GM23338 (cell line): Measurements from ENCODE around the gene S100PBP.

ENCODE experiments used
- CREB1 ChIP-seq: fragments of 250-450 bp; sonication (Bioruptor Pico); IDR thresholded peaks from 2 replicates; pipeline ENCODE4 v1.5.0; 2020; ENCODE audit warnings: low read depth, mild to moderate bottlenecking, moderate library complexity
- CTCF ChIP-seq, 2 experiments: fragments of 200-600 bp in 1 of 2; sonication (generic) in 1 of 2; conservative IDR thresholded peaks; 2 replicates each; pipeline versions ENCODE4 v1.5.1 to v1.6.1; 2016 to 2017; ENCODE audit warnings: antibody characterized with exemption in 2 of 2, low read depth in 2 of 2, mild to moderate bottlenecking in 2 of 2, moderate library complexity in 1 of 2
- EZH2 ChIP-seq: fragments of 200-600 bp; sonication (generic); IDR thresholded peaks from one replicate; pipeline ENCODE4 v1.8.0; 2017; ENCODE audit warnings: antibody characterized with exemption, mild to moderate bottlenecking, low read depth; ENCODE audit not compliant: unreplicated experiment
- EZH2phosphoT487 ChIP-seq: fragments of 200-600 bp; sonication (generic); IDR thresholded peaks from one replicate; pipeline ENCODE4 v1.8.1; 2018; ENCODE audit warnings: antibody characterized with exemption; ENCODE audit not compliant: unreplicated experiment
- JUNB ChIP-seq: IDR thresholded peaks from one replicate; pipeline ENCODE4 v1.6.1; 2016; ENCODE audit warnings: antibody characterized with exemption; ENCODE audit not compliant: unreplicated experiment
- NANOG ChIP-seq: IDR thresholded peaks from 2 replicates; pipeline ENCODE4 v1.6.1; 2016; ENCODE audit warnings: antibody characterized with exemption, borderline replicate concordance
- POLR2AphosphoS5 ChIP-seq: IDR thresholded peaks from 2 replicates; pipeline ENCODE4 v1.6.1; 2016; ENCODE audit warnings: antibody characterized with exemption, low read depth
- REST ChIP-seq: IDR thresholded peaks from one replicate; pipeline ENCODE4 v1.6.1; 2018; ENCODE audit warnings: antibody characterized with exemption; ENCODE audit not compliant: unreplicated experiment
- STAT1 ChIP-seq: IDR thresholded peaks from one replicate; pipeline ENCODE4 v1.6.1; 2016; ENCODE audit warnings: antibody characterized with exemption; ENCODE audit not compliant: unreplicated experiment
- TF ChIP-seq, protein P1 (sequence below): IDR thresholded peaks from 2 replicates; pipeline ENCODE4 v1.6.1; 2016; ENCODE audit warnings: antibody characterized with exemption

DNA sequence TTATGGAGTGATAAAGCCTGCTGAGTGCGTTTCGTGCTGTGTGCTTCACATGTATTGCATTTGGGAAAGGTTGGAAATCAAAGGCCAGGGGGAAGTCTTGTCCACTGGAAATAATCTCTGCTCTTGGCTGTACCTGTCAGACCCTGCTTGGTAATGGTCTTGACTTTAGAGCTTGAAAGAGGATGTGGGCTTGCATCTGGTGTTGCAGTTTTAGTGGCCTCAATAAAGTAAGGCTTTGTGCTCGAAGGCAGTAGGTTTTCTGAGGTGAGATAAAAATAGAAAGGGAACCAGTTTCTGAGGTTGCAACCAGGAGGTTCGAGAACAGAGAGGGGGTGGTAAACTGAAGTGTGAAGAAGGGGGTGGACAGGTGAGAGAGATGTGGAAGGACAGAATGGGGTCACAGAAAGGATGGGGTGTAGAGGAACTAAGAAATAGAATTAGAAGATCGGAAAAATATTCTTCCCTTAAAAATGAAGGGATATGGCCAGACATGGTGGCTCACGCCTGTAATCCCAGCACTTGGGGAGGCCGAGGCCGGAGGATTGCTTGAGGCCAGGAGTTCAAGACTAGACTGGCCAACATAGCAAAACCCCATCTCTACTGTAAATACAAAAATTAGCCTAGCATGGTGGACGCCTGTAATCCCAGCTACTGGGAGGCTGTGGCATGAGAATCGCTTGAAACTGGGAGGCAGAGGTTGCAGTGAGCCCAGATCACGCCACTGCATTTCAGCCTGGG is 1.5 kb downstream of the S100PBP start:
- TF ChIP-seq, protein P1, sequence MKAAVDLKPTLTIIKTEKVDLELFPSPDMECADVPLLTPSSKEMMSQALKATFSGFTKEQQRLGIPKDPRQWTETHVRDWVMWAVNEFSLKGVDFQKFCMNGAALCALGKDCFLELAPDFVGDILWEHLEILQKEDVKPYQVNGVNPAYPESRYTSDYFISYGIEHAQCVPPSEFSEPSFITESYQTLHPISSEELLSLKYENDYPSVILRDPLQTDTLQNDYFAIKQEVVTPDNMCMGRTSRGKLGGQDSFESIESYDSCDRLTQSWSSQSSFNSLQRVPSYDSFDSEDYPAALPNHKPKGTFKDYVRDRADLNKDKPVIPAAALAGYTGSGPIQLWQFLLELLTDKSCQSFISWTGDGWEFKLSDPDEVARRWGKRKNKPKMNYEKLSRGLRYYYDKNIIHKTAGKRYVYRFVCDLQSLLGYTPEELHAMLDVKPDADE = no peak
- no peak for TF ChIP-seq POLR2AphosphoS5
- TF ChIP-seq CTCF (conservative IDR thresholded peaks at IDR 0.05; ENCODE audit: low read depth in 2 of 2) = no peak
- TF ChIP-seq EZH2 = no peak
- TF ChIP-seq REST = no peak
- no peak for TF ChIP-seq CREB1 (CRISPR knock-in tag)
- no peak for TF ChIP-seq EZH2phosphoT487
- TF ChIP-seq NANOG = no peak
- no peak for TF ChIP-seq JUNB
- no peak for TF ChIP-seq STAT1
